ENCODE data around the gene TUBA1C. TPM values are rescaled to one million over a fixed set of nuclear protein-coding genes. Genes with fewer than 3 reads are reported as not detected.
A peak's percentile ranks its signal among the peaks of the same experiment; 100 is the strongest.

The TUBA1C gene
- total RNA-seq, 2 experiments from 2014 or later, result 23.4 to 28.9 TPM

DNA sequence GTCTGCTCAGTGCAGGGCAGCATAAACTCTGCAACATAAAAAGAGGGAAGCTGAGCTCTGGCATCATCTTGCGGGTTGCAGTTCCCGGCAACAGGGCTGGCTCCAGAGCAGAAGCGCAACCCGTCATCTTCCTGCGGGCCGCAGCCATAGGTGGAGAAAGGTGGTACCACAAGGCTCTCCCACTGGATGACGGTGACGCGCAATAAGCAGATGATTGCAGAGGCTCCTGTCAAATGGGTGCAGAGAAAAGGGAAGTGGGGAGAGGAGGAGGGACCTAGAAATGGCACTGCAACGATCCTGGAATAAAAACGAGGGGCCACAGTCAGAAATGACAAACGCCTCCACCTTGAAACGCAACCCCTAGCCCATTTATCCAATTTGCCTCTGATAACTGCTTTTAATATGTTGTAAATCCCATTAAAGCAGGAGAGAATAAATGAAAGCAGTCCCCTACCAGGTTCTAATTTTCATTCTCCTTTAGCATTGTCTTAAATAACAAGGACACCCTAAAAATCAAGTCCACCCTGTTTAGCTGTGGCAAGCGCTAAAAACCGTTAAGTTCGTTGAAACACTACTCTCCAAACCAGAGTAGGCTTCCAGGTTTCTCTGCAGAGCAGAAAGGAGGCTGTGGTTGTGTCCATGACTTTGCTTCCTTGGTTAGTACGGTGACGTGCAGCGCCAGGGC is 30.9 kb upstream of the TUBA1C start:
- H3K9me3 ChIP-seq (ENCODE audit: control insufficient read depth in 1 of 2, insufficient read depth in 1 of 2, low read length in 2 of 2), result no peaks in the 10 kb centered on the region
- Mint-ChIP-seq H3K27ac (peak overlapping the region; percentile 79), H3K4me1 (ENCODE audit: low read depth) (peaks cover 15% of the 10 kb centered on the region), H3K27me3 (no peaks in the 10 kb centered on the region), H3K4me3 (peak overlapping the region; percentile 67), H3K36me3 (ENCODE audit: low read depth) (no peaks in the 10 kb centered on the region), H3K9me3 (no peaks in the 10 kb centered on the region)
- intact Hi-C loops (cut with DNase I, micrococcal nuclease), result loop anchor here (1.0 to 2.0 kb wide), 3 partner anchors 29 to 45 kb away; partner anchors contain the start of gene TUBA1A (in 1 of the 2)
- no peaks in the 10 kb centered on the region for H3K27me3 ChIP-seq (ENCODE audit: control insufficient read depth in 1 of 2, insufficient read depth in 2 of 2, low read length in 2 of 2)
- ATAC-seq (ENCODE audit: poor library complexity), result no peak
- POLR2A ChIA-PET, result interaction anchor here (2.7 to 3.4 kb wide), 2 partner anchors 45 to 103 kb away, joined by 45 to 52 read pairs; partner anchors contain the start of genes TUBA1A and TUBA1B
- no peak overlapping the region for H3K4me3 ChIP-seq (ENCODE audit: low read length)
- peak overlapping the region in 1 of 2 donors; percentile 23 for H3K27ac ChIP-seq (ENCODE audit: low read depth in 1 of 2, low read length in 2 of 2)
- TF ChIP-seq CTCF (IDR thresholded peaks at IDR 0.05), result no peak
- DNase-seq, result peak in 6 of 14 experiments; percentile 5 to 74 (median 32)
- no peaks in the 10 kb centered on the region for H3K36me3 ChIP-seq (ENCODE audit: insufficient read depth, low read length)
- peaks cover 17% of the 10 kb centered on the region for H3K4me1 ChIP-seq (ENCODE audit: insufficient read depth, low read length)
- CTCF ChIA-PET, result interaction anchor here (1.5 to 2.6 kb wide), 2 partner anchors 18 to 44 kb away, joined by 3 to 7 read pairs; no protein-coding TSS in a partner anchor

- ChIA-PET CTCF (no interaction called here), POLR2A (no interaction called here)
- H3K9me3 Mint-ChIP-seq, result no peaks in the 10 kb centered on the region
- H3K27me3 Mint-ChIP-seq, result no peaks in the 10 kb centered on the region
- intact Hi-C loops (cut with DNase I, micrococcal nuclease), result loop anchor here in 1 of 2 experiments (2.0 kb wide), 1 partner anchor 172 kb away; no protein-coding TSS in a partner anchor
- no peaks in the 10 kb centered on the region for H3K9me3 ChIP-seq (ENCODE audit: control insufficient read depth in 1 of 2, insufficient read depth in 1 of 2, low read length in 2 of 2)
- TF ChIP-seq CTCF (IDR thresholded peaks at IDR 0.05), result no peak
- DNase-seq, result no peak
- no peaks in the 10 kb centered on the region for H3K27me3 ChIP-seq (ENCODE audit: control insufficient read depth in 1 of 2, insufficient read depth in 2 of 2, low read length in 2 of 2)
- H3K36me3 ChIP-seq (ENCODE audit: insufficient read depth, low read length), result no peaks in the 10 kb centered on the region
- peaks cover 17% of the 10 kb centered on the region for H3K4me1 ChIP-seq (ENCODE audit: insufficient read depth, low read length)
- no peak overlapping the region for H3K27ac Mint-ChIP-seq
- no peak overlapping the region for H3K27ac ChIP-seq (ENCODE audit: low read depth in 1 of 2, low read length in 2 of 2)
- H3K4me1 Mint-ChIP-seq (ENCODE audit: low read depth), result peaks cover 15% of the 10 kb centered on the region
- ATAC-seq (ENCODE audit: poor library complexity), result no peak
- no peak overlapping the region for H3K4me3 ChIP-seq (ENCODE audit: low read length)
- H3K36me3 Mint-ChIP-seq (ENCODE audit: low read depth), result no peaks in the 10 kb centered on the region
- H3K4me3 Mint-ChIP-seq, result peak overlapping the region; percentile 46
Measured at GRCh38 chr12:49236423-49236822, 28.5 kb upstream of the TUBA1C start.

GRCh38 chr12:49243631-49244030 is 21.3 kb upstream of the TUBA1C start:
- Mint-ChIP-seq H3K9me3 (no peaks in the 10 kb centered on the region), H3K27ac (no peak overlapping the region), H3K27me3 (no peaks in the 10 kb centered on the region), H3K36me3 (ENCODE audit: low read depth) (no peaks in the 10 kb centered on the region), H3K4me3 (no peak overlapping the region), H3K4me1 (ENCODE audit: low read depth) (no peaks in the 10 kb centered on the region)
- ATAC-seq (ENCODE audit: poor library complexity), result no peak
- DNase-seq, result no peak
- Histone ChIP-seq H3K4me3 (ENCODE audit: low read length) (no peak overlapping the region), H3K27ac (ENCODE audit: low read depth in 1 of 2, low read length in 2 of 2) (no peak overlapping the region), H3K27me3 (ENCODE audit: control insufficient read depth in 1 of 2, insufficient read depth in 2 of 2, low read length in 2 of 2) (no peaks in the 10 kb centered on the region), H3K9me3 (ENCODE audit: control insufficient read depth in 1 of 2, insufficient read depth in 1 of 2, low read length in 2 of 2) (no peaks in the 10 kb centered on the region), H3K36me3 (ENCODE audit: insufficient read depth, low read length) (no peaks in the 10 kb centered on the region), H3K4me1 (ENCODE audit: insufficient read depth, low read length) (no peaks in the 10 kb centered on the region)
- TF ChIP-seq CTCF (IDR thresholded peaks at IDR 0.05), result no peak
- intact Hi-C loops (cut with DNase I, micrococcal nuclease), result no loop called here
- POLR2A ChIA-PET, result no interaction called here
- CTCF ChIA-PET, result interaction anchor here (1.2 kb wide), 1 partner anchor 9 kb away, joined by 4 read pairs; no protein-coding TSS in a partner anchor
